ENCODE data around the gene NLN.

DNA sequence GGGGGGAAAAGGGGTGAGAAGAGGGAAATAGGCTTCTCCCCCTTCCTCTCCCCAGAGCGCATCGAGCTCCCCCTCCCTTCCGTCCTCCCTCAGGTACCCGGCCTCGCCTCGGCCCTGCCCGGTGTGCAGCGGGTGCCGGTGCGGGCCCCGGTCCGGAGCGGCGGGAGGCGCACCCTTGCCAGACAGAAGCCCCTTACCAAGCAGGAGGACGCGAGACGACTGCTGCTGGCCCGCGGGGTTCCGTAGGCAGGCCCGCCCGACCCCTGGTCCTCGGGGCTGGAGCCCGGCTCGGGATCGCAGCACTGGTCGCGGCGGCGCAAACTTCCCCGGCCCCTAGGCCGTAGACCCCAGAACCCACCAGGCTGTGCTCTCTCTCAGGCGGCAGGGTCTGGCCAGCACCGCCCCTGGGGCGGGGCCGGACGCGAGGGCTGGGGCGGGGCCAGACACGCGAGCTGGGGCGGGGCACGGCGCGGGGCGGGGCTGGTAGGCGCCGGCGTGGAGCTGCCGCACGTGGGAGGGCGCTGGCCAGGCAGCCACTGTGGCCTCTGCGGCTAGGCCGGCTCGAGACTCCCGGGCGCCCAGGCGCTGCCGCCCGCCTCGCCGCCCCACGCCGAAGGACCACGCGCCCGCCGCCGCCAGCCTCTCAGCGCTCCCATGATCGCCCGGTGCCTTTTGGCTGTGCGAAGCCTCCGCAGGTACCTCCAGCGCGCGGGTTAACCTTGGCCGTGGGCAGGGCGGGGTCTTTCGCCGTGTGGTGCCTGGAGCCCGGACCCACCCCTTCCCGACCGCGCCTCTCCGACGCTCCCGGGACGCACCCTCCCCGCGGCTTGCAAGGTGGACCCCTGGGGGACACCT, at the start of gene NLN, which contains the start of gene SGTB:
- no peak for TF ChIP-seq CTCF (conservative IDR thresholded peaks at IDR 0.05; ENCODE audit: low read length)
- TF ChIP-seq EZH2phosphoT487 (IDR thresholded peaks at IDR 0.05; ENCODE audit: borderline replicate concordance): no peak
